Stimulated activated CD8-positive, alpha-beta memory T cell treated with anti-CD3 and anti-CD28 coated beads, Interleukin-7, amount 100 ng/mL, for 48 hours (primary cell): ENCODE data around the gene VCPKMT.

Experiments used
- DNase-seq, 2 donors: peaks; one replicate each; pipeline ENCODE4 v3.0.0-alpha.2; 2020; ENCODE audit warnings: low read depth in 1 of 2; ENCODE audit errors: extremely low read depth in 1 of 2

Gene VCPKMT

DNA sequence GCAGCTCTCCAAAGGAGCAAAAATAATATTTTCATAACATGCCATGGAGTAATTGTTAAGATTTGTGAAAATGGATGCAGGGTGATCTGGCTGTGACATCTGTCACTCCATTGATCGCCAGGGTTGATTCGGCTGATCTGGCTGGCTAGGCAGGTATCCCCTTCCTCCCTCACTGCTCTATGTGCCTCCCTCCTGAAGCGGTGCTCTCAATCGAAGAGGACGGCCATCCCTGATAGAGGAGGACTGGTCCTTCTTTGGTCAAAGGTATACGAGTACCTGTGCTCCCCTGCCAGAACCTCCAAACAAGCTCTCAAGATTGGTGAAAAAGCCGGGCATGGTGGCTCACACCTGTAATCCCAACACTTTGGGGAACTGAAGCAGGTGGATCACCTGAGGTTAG, 47.9 kb downstream of the VCPKMT start:
- DNase-seq: no peak

DNA sequence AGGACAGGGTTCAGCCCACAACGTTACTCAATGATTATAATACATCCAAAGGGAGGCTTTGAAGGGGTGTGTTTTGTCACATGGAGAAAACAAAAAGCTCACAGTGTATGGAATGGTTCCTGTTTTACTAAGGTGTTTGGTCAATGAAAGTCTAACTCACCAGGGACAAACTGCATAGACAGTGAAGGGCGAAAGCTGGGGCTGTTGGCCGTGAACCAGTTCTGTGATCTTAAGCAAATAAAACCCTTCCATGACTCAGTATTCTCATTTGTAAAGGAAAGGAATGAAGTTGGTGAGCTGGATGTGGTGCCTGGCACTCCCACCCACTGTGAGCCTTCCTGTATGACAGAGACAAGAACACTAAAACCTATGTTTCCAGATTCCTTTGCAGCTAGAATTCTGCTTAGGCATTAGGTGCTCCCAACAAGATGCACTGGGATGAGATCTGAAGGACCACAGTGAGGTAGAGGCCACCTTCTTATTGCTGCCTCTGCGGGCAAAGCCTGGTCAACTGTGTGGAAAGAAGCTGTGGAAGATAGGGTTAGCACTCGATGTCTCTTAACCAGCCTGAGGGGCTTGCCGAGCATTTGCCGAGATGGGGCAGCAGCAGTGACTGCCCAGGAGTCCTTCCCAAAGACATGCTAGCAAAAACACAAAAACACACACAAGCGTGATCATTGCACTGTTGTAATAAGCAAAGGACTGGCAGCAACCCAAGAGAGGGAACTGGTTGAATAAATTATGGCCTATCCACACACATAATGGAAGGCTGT, 48.5 kb downstream of the VCPKMT start:
- DNase-seq: no peak

DNA sequence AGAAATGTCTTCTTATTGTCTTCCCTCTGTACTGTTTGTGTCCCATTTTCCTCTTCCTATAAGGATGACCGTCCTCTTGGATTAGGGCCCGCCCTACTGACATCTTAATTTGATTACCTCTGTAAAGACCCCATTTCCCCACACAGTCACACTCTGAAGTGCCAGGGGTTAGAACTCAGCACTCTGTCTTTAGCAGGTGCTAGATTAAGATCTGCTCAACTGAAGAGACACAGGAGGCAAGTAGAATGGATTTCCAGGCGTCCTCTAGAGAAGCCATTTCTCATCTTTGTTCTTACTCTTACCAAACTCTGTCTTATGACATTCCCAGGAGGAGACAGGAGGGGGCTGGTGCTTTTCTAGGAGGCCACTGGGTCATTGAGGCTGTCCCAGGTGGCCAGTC, 50.8 kb downstream of the VCPKMT start:
- DNase-seq: no peak

- DNase-seq: peak in 1 of 2 donors; percentile 68
These were observed 51.4 kb downstream of the VCPKMT start for GRCh38 chr14:50064993-50065392.

DNA sequence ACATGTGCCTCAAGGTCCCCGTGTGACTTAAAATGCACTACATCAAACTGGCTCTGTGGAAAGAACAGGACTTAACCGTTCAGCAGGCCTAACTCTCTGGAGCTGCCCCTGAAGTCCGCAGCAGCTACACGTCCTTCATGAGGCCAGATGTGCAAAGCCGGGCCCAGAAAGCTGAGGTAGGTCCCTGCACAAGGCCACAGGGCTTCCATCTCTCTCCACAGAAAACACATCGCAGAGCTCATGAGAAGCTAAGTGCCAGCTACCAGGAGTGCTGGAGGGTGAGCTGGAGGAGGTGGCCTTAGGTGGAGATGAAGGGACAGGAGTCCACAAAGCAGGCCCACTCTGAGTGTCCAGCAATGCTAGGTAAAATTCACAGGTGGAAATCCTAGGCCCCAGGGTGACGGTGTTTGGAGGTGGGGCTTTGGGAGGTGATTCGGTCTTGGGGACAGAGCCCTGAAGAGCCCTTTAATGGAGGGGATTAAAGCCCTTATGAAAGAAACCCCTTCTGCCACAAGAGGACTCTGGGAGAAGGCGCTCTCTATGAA, 52.4 kb downstream of the VCPKMT start:
- no peak for DNase-seq

DNA sequence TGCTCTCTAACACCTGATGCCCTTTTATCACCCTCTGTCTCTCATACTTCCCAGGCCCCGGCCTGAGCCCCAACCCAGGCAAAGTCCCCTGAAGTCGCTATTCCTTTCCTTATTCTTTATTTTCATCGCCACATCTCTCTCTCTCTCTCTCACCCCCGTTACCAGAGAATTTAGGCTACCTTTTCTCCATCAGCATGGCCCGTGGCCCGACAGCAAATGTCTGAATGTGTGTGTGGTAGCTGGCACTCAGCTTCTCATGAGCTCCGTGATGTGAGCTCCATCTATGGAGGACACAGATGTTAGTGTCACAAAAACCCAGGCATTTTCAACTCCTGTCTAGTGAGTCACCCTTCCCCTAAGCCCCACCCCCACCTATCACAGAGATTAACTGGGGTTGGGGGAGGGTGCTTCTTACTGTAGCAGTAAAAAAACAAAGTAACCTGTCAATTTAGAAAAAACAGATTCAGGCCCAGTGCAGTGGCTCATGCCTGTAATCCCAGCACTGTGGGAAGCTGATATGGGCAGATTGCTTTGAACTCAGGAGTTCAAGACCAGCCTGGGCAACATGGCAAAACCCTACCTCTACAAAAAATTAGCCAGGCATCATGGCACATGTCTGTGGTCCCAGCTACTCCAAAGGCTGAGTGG, 53.8 kb downstream of the VCPKMT start:
- peak in 1 of 2 donors; percentile 78 for DNase-seq

GRCh38 chr14:50061664-50062437, 54.5 kb downstream of the VCPKMT start:
- DNase-seq: no peak

DNA sequence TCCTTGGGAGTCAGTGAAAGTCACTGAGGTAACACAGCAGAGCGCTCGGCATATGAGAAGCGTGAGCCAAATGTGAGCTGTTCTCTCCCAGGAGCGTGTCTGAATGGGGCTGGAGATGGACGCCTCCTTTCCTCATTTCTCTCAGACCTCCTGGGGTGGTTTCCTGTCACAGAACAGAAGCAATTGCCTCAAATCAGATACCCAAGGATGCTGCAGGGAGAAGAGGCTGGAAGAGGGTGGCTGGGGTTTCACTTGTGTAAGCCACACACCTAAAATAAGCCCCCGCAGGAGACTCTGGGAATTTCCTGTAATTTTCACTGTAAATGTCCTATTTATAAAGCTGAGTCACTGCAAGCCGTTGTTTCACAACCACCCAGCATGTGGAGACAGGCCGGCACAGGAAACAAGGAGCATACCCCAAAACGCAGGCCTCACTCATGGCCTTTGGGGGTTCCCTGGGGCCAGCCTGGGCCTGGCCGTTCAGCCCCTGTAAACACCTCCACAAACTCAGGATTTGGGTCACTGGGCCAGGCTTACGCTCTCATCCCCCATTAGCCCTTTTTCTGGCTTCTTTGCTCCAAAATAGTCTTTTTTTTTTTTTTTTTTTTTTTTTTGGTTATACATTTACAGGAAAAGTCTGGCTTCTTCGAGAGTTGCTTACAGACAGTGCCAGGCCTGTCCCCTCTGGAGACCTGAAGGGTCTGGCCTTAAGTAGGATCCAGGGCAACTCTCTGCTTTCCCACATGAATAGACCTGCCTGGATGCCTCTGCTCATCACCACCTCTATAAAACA, 55.3 kb downstream of the VCPKMT start:
- no peak for DNase-seq

GRCh38 chr14:50059763-50060616, 56.4 kb downstream of the VCPKMT start:
- no peak for DNase-seq
